Stimulated activated CD4-positive, alpha-beta T cell treated with anti-CD3 and anti-CD28 coated beads, TNF-alpha, amount 100 ng/mL, for 1 hour (primary cell): ENCODE measurements around the gene CRYBA2.

Experiments used
- DNase-seq, 3 donors: peaks; one replicate each; pipeline ENCODE4 v3.0.0-alpha.2; 2020; ENCODE audit warnings: low read depth in 3 of 3, low spot score in 1 of 3

Gene CRYBA2, protein sequence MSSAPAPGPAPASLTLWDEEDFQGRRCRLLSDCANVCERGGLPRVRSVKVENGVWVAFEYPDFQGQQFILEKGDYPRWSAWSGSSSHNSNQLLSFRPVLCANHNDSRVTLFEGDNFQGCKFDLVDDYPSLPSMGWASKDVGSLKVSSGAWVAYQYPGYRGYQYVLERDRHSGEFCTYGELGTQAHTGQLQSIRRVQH

DNA sequence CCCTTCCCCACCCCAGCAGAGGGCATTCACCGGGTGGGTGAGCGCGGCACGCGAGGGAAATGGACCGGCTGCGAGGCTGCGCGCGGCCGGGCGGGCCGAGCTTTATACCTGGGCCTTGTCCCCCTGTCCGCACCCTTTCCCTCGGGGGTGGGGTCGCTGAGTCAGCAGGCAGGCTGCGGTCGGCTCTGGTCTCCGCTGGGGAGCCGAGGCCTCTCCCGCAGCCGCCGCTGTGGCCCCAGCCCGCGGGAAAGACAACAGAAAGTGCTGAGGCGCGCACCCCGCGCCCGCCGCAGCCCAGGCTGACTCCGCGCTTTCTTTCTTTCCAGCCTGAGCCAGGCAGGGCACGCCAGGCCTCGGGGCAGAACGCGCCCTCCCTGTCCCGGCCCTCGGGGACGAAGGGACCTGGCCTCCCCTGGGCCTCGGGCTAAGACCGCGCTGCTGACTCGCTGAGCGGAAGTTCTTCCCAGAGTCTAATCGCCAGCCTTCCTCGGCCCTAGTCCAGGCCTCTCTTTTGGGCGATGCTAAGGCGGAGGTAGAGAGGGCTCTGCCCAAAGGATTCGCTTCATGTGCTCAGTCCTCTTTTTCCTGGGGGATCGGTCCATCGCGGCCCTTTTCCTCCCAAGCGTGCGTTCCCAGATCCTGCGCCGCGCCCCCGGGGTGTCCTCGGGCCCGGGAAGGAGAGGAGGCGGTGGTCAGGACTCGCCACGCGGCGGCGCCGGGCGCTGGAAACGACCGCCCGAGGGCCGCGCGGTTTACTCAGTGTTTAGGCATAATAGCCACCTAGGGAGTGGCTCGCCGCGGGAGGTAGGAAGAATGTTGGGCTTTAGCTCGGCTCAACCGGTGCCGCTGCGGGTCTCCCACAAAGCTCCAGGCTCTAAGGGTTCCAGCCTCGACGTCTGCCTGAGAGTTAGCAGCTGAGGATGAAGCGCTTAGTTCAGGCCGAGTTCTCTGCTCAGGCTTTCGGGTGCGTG lies at the start of gene CRYBA2:
TSS of gene CRYBA2 (minus strand) at position 78 of the 971 bp plus-strand sequence. CDS start 246 bp downstream, outside the sequence.
- no peak for DNase-seq

DNA sequence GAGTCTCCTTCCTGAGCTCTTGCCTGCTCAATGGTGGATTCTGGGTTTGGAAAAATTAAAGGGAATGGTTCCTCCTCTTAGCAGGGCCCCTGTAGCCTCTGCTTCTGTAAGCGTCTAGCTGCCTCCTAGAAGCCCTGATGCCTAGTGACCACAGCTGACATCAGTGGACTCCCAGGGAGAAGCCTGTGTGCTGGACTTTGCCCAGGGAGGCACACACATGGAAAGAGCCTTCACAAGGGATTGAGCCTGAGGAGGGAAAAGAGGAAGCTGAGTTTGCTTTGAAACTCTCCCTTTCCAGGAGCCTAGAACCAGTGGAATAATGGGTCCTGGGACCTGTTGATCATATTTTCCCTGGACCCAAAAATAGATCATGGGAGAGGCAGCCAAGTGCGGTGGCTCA lies 49.5 kb upstream of the CRYBA2 start:
- DNase-seq: no peak

DNA sequence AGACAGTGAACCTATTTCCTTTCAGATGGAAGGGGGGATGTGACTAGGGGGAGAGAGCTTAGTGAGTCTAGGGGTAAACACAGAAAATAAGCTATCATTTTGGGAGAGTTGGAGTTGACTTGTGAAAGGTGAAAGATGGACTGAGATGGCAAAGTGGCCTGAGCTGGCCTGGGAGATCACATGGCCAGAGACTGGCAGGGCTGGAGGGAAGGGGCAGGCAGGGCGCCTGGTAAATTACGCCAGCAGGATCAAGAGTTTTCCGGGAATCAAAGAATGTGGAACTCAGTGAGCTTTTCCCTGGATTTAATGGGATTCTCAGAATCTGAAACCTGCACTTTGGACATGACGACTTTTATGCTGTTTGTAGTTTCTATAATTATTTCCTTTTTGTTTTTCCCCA lies 48.9 kb upstream of the CRYBA2 start:
- DNase-seq: no peak

DNA sequence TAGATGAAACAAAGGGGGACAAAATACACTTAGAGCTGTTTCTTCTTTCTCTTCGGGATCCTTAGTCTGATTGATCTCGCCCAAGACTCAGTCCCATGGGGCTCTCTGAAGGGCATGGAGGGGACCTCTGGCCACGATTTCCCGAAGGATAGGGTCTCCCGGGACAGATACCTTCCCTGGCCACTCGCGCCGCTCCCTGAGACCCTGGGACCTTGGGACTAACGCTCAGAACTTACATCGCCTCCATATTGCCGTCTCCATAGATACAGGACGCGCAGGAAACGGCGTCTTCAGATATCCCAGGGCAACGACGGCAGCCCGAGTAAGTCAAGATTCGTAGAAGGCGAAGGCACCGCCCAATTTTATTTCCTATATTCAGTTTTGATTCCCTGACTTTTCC lies 48.0 kb upstream of the CRYBA2 start, which contains the start of gene CFAP65:
TSS of gene CFAP65 (minus strand) at position 265 of the 400 bp plus-strand sequence. CDS start 2,468 bp downstream, outside the sequence.
- DNase-seq: no peak

DNA sequence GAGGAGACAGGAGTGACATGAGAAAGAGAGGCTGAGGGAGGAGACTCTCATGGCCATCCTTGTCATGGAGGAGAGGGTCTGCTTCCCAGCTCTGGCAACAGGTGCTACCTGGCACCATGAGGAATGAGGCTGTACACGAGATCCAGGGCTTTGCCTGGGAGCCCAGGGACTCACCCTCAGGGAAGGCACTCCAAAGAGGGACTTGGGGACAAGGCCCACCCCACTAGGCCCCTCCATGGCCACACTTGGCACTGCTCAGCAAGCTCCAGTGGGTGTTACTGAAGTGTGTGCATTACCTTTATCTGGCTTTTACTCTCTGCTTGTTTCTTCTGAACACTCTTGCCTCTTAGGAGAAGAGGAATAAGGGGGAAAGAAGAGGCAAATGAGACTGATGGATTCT lies 45.4 kb upstream of the CRYBA2 start:
- no peak for DNase-seq

DNA sequence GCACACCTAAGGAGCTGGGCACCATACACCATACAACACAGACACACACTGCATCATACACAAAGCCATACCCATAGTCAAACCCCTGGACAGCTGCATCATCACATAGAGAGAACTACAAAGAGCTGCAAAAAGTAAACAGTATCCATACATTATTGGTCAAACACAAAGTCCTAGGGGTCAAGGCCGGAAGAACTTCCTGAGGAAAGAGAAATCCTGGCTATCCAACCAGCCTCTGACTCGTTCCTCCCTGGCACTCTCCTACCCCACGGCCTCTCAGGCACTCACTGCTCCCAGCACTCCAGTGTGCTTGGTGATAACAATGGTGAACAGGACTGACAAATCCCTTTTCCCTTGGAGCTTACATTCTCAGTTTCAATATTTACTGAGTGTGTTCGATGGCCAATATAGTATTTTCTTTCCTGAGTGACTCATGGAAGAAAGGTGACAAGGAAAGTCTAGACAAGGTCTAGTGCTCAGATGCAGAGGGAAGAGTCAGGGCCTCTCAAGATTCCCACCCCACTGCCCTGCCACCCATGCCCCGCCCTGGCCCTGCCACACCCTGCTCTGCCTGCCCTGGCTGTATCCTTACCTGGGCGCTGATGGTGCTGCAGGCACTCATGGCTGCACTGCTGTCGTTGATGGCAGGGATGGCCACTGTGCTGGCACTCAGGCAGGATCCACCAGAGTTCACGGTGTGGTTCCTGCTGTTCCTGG lies 44.7 kb upstream of the CRYBA2 start:
- DNase-seq: no peak

DNA sequence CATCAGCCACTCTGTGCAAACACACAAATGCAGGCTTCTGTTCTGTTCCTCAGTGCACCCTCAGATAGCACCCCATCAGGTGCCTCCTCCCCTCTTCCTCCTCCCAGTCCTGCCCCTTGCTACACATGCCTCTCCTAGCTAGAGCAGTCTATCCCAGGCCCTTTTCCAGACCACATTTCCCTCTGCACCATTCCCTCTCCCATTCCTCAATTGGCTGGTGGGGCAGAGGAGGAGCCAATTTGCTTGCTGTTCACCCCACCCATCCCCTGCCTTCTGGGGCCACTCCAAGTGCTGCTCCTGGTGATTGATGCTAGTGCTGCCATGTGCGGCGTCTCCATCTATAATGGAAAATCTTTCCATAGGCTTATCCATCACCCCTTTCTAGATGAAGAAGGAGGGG lies 42.7 kb upstream of the CRYBA2 start:
- DNase-seq: no peak

DNA sequence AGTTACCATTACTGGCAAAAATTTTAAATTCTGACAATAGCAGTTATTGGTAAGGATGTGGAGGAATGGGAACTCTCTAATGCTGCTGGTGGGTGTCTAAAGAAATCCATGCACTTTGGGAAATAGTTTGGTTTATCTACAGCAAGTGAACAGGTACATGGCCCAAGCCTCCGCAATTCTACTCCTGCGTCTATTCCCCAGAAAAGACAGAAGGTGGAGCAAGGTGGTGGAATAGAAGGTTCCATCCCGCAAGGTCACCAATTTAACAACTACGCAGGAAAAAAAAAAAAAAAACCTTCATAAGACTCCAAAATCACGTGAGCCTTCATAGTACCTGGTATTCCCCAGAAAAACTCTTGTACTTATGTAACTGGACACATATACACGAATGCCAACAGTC lies 41.6 kb upstream of the CRYBA2 start:
- DNase-seq: no peak

DNA sequence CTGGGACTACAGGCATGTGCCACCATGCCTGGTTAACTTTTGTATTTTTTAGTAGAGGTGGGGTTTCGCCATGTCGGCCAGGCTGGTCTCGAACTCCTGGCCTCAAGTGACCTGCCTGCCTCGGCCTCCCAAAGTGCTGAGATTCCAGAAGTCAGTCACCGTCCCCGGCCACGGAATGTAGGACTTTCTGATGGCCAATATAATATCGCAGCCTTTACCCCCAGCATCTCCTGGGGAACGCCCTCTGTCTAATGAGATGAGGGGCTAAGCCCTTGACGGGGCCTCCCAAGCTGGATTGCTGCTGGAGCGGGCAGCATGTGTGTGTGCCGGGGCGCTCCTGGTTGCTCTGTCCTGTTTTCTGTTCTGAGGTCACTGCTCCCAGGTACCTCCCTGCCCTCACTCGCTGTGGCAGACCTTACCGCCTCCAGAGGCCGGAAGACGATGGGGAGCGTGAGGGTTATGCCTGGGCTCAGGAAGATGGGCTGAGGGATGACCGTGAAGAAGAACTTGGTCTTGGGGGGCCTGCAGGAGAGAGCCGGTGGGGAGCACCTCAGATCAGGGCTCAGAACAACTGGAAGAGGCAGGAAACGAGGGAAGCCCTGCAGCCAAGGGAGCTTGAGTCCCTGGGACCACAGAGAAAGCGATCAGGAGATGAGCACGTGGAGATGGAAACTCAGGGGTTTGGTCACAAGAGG lies 39.0 kb upstream of the CRYBA2 start:
- no peak for DNase-seq

DNA sequence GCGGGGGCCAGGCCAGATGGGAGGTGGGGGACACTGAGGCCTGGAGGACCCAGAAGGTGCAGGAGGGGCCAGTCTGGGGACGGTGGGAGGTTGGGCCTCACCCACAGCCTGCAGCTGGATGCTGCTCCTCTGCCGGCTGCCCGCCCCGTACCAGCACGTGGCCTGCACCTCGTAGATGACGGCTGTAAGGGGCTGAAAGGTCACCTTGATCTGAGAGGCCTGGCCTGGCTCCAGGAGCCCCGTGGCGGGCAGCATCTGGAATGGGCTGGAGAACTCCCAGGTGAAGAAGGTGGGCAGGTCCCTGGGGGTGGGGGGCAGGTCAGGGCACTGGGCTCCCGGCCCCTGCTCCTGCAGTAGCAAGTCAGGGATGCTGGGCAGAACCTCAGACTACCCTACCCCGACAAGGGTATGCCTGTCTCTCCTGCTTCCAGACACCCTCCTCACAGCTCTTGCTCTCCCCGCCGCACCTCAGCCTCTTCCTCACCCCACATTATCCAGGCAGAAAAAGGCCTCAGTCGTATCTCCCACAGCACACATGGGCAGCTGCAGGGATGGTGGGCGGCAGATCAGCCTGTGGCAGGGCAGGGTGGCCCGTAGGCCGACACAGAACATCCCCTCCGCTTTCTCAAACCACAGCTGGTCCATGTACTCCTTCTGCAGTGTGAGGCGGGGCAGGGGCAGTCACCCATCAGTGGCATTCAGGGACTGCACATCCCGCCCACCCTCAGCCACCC lies 38.0 kb upstream of the CRYBA2 start:
- DNase-seq: no peak

DNA sequence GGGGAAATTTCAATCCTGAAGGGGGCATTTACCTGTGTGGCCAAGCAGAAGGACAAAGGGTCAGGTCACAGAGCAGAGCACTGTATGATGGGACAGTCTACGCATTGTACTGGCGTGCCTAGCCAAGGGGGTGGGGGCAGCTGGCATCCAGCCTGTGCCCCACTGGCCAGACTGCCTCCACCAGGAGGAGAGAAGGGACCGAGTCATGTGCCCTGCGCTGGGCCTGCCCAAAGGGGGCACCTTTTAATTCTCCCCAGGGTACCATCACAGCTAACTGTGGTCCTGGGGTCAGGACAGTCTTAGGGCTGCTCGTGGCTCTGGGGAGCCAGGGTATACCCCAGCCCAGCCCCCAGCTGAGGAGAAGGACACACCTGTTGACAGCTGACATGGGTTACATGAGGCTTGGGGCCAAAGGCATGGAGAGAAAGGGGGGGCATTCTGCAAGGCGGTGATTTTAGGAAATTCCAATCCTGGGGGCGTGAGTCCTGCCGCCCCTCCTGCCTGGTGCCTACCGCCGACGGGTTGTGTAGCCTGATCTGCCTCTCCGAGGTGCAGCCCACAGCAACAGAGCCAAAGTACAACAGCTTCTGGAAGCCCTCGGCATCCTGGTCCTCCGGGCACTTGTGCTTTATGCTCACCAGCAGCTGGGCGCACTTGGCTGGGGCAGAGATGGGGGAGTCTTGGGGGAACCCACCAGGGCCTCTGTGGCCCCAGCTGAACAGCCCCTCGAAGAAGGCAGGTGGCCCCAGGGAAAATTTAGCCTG lies 37.1 kb upstream of the CRYBA2 start:
- no peak for DNase-seq

DNA sequence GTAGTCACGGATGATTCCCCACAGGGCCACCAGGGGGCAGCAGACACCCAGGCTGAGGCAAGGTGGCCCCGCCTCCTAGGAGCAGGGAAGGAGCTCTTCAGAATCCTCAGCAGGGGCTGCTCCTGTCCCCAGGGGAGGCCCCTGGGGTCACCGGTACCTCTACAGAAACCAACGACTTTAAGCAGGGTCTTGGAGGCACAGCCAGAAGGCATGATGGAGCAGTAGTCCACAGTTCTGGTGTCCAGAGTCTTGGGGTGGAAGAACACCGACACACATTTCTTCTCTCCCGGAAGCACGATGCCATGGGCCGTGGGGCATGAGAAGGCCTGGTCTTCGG lies 36.6 kb upstream of the CRYBA2 start:
- DNase-seq: peak; percentile 32 to 68 (median 43)

DNA sequence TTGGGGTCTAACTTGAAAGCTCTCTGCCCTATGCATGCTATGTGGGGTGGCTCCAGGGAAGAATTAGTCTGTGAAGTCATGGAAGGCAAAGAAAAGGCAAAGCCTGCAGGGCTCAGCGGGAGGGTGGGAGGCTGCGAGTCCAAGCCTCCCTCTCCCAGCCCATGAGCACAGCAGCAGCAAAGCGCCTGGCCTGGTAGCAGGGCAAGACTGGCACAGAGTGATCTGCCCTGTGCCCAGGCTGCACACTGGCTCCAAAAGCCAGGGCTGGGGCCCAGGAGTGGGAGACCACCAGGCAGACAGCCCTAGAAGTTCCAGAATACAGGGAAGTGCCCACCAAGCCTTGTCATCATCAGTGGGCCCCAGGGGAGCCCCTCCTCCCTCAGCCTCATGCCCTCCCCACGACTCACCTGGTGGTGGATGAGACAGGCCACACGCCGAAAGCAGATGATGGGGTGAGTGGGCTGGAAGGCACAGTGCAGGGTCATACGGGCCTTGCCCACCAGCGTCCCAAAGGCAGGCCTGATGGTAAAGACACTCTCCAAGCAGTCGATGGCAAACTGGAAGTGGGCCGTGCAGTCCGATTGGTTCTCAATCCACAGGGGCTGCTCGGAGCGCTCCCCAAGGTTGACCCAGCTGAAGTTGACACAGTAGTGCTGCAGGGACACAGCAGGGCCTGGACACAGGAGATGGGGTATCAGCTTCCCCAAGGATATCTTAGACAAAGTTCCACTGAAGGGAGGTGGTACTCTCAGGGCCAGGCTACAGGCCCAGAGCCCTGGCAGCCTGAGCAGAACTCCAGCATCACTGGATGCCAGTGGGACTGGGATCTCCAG lies 36.0 kb upstream of the CRYBA2 start:
- no peak for DNase-seq

DNA sequence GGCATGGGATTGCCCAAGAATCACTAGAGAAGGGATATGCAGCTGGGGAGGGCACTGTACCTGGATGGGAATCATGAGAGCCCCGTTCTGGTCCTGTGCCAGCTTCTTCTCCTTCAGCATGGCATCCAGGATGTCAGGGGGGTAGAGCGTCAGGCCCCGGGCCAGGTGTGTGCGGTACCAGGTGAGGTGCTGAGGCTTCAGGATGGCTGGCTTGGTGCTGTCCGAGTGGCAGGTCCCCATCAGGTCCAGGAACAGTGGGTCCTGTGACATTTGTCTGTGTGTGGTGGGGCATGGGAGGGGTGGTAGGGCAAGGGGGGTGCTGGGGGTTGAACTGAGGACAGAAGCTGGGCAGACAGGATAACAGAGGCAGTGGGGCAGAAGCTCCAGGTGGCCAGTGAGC lies 34.9 kb upstream of the CRYBA2 start:
- no peak for DNase-seq

DNA sequence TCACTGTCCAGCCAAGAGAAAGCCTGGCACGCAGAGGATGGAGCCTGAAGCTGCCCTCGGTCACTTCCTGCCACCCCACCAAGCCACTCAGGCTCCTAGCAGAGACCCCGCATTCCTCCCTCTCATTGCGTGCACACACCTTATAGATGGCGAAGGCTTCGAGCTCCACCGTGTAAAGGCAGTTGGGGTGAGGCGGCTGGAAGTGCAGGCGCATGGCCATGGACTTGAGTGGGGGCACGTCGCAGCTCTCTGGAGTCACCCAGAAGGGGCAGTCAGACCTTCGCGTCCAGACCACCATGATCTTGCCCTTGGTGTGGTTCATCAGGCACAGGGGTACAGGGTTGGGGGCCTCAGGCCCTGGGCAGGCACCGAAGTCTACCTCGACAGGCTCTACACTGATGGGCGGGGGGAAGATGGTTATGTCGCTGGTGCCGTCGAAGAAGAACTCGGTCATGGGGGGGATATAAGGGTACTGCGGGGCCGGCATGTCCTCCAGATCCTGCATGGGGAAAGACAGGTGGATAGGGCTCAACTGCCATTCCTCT lies 34.4 kb upstream of the CRYBA2 start:
- no peak for DNase-seq

DNA sequence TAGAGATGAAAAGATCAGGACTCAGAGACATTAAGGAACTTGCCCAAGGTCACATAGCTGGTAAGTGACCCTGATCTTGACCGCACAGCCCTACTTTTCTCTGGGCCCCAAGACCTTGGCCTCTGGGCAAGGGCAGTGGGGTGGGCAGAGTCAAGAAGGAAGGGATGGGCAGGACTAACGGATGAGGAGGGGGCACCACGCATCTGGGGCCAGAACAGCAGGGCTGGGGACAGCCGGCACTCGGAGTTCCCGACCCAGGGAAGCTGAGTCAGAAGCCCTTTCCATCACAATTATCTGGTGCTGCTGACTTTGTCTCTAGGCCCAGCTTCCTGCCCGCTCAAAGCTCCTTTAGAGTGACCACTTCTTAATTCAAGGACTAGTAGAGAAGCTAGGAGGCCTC lies 33.7 kb upstream of the CRYBA2 start:
- no peak for DNase-seq

DNA sequence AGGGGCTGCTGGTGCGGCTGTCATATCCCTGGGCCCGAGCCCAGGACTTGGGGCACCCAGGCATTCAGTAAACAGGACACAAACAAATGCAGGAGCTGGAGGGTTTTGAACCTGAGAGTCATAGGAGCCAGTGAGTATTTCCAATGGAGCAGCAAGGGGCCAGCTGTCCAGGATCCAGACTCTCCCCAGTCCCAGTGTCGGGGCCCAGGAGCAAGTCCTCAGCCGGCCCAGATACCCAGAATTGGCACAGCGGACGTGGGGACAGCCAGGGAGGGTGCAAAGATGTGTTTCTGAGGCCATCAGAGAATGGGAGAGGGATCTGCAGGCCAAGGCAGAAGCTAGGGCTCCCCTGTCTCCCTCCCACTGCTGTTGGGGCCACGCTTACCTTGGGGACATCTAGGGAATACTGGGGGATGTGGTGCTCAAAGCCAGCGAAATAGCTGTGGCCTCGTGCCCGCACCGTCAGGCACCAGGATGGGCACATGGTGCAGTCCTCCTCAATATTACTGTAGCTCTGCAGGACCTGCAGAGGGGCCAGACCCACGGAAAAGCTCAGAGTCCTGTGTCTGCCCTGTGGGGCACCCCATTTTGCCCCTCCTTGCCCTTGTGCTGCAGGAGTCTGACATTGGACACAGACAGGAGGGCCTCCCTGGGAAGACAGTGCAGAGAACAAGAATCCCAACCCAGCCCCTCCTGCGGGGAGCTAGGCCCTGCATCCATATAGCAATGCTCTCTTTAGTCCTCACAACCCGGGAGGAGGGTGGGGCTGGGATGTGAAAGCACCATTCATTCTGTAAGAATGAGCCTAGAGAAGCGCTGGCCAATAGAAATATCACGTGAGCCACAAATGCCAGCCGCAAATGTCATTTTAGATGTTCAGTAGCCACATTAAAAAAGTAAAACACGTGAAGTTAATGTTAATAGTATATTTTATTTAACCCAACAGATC lies 32.7 kb upstream of the CRYBA2 start:
- no peak for DNase-seq

DNA sequence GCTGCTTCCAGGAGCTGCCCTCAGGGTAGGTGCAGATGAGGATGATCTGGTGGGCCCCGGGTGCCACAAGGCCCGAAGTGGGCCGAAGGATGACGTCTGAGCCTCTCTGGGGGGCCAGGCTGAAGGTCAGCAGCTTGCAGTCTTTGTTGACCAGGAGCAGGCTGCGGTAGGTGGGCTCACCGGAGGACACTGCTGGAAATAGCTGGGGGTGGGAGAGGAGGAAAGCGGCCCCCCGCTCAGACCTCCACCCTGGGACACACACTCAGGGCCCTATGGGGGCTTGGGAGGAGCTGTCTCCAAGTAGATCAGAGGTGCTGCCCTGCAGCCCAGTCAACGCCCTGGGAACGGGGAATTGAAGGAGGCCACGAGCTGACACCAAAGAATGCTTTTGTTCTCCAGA lies 30.8 kb upstream of the CRYBA2 start:
- DNase-seq: no peak
